GM10266 (cell line): ENCODE results near the gene LPP.

Experiments
- DNase-seq: peaks from one replicate; pipeline ENCODE4 v3.0.0; 2012; ENCODE audit errors: extremely low spot score
- TF ChIP-seq, protein P1 (sequence below): IDR thresholded peaks from 2 replicates; pipeline ENCODE4 v1.5.1; 2012; ENCODE audit warnings: mild to moderate bottlenecking, low read depth; ENCODE audit not compliant: control insufficient read depth, insufficient read depth; ENCODE audit errors: missing control alignments

The LPP gene

DNA sequence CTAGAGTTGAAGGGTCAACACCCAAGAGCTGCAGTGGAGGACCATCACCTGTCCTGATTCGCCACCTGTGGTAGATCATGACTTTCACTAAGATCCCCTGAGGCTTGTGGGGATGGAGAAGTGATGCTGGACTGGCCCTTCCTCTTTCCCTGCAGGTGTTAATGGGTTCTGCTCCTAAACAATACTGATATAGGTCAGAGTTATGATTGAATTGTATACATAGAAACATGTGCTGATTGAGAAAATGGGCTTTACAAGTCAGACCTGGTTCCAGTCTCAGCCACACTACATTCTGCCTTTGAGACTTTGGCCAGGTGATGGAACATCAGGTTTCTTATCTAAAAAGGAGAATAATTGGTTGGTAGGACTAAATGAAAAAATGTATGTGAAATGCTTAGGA, 598.9 kb downstream of the LPP start:
- TF ChIP-seq, protein P1, sequence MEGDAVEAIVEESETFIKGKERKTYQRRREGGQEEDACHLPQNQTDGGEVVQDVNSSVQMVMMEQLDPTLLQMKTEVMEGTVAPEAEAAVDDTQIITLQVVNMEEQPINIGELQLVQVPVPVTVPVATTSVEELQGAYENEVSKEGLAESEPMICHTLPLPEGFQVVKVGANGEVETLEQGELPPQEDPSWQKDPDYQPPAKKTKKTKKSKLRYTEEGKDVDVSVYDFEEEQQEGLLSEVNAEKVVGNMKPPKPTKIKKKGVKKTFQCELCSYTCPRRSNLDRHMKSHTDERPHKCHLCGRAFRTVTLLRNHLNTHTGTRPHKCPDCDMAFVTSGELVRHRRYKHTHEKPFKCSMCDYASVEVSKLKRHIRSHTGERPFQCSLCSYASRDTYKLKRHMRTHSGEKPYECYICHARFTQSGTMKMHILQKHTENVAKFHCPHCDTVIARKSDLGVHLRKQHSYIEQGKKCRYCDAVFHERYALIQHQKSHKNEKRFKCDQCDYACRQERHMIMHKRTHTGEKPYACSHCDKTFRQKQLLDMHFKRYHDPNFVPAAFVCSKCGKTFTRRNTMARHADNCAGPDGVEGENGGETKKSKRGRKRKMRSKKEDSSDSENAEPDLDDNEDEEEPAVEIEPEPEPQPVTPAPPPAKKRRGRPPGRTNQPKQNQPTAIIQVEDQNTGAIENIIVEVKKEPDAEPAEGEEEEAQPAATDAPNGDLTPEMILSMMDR: no peak
- no peak for DNase-seq

DNA sequence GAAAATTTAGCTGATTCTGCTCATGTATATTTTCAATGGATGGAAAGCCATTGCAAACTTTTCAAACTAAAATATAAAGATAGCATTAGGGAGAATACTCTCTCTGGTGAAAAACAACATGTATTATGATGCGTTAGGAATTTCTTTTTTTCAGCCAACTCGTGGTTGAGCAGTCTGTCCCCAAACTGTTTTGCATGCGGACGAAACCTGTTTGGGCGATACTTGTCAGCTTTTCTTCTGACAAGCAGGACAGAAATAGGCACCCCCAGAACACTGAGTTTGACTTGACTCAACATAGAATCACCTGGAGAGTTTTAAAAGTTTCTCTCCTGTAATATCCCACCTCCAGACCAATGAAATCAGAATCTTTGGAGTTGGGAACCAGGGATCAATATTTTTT, 600.3 kb downstream of the LPP start:
- no peak for DNase-seq

DNA sequence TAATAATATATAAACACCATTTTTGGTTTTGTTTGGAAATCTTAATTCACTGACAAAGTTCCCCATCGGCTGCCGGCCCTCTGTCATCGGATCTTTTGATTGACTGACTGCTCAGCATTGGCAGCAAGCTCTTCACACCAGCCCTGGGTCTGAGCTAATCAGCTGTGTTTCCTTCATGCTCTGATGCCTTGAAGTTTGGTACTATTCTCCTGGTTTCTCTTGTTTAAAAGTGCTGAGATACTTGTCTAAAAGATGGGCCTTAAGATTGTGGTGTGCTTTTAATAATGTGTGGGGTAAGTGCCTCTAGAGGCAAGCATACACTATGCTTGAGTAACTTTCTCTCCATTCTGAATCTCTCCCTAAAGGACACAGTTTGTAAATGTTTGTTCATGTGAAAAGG, 602.3 kb downstream of the LPP start:
- TF ChIP-seq, protein P1: no peak
- DNase-seq: no peak

More for the DNA sequence above, 600.3 kb downstream of the LPP start:
- TF ChIP-seq, protein P1: no peak

DNA sequence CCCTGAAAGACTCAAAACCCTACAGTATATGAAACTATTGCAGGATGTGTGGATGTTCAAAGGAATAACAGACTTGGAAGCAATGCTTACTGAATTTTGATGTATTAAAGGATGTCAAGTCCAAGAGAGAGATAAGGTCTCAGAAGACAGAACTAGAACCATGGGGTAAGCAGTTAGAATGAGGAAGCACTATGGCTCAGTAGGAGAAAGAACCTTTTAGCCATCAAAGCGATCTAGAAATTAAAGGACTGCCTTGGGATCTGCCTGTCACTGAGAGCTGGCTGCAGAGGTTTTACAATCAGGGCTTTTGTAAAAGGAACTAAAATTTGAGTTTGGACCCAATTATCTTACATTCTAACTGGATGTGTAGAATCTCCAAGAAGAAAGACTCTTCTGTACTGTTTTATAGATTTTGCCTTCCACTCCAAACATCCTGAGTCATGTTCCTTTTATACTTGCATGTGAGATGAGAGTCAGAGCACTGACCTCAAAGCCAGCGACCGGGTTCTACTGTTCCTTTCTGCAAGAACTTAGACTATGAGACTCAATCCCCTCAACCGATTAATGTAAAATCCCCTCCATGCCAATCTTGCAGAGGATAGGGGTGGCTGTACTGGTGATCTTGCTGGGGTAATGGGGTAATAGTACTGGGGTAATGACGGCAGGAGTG, 605.5 kb downstream of the LPP start:
- DNase-seq: no peak
- TF ChIP-seq, protein P1: no peak

DNA sequence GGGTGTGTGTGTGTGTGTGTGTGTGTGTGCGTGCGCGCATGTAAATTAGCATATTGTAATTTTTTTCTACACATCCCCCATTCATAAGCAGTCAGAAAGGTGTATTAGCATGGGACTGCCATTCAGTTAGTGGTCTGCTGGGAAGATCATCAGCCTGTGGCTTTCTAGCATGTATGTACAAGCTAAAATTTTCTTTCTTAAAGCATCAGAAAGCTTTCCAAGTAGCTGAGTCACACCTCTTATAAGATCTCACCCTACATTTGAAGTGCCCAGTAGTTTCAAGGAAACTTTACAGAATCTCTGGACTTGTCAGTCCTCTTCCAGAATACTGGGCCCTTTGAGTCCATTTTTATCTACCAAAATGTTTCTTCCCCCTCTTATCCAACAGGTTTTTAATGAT, 606.5 kb downstream of the LPP start:
- no peak for DNase-seq
- TF ChIP-seq, protein P1: no peak

DNA sequence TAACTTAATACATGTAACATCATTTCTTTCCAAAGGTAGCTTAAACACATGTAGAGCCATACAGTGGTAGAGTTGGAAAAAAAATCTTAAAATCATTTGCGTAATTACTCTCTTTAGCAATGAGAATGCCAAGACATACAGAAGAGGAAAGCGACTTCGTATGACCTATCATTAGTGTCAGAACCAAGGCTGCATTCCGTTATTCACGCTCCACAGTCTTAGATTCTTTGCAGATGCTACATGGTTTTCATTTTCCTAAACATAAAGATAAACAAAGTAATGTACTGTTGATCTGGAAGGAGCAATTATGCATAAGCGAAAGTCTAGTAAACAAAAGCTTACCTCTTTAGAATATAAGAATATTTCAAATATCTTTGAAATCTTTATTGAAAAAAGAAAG, 607.5 kb downstream of the LPP start:
- DNase-seq: no peak
- TF ChIP-seq, protein P1: no peak

DNA sequence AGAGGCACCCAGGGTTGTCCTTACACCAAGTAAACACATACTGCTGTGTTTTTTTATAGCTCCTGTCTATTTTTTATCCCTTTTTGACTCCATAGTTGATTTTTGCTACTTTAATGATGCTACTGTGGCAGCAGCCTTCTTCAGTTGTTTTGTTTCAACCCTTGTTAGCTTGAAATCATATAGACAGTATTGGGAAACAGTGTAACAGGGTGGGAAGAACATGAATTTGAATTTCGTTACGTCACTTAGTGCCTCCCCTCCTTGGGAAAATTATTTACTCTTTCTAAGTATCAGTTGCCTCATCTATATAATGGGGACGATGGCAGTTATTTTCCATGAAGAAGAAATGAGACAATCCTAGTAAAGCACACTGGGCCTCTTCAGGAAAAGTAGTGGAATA, 608.0 kb downstream of the LPP start:
- TF ChIP-seq, protein P1: no peak
- no peak for DNase-seq
